ENCODE results near the gene TSSC4. TPM values are rescaled to one million over a fixed set of nuclear protein-coding genes. Genes with fewer than 3 reads are reported as not detected.

The TSSC4 gene
- total and polyA plus RNA-seq, 9 of the 15 experiments (the other 6 are each of a cell fraction or from before 2014, with no cell fraction given): 0.41 to 54.2 (median 11.0) TPM

DNA sequence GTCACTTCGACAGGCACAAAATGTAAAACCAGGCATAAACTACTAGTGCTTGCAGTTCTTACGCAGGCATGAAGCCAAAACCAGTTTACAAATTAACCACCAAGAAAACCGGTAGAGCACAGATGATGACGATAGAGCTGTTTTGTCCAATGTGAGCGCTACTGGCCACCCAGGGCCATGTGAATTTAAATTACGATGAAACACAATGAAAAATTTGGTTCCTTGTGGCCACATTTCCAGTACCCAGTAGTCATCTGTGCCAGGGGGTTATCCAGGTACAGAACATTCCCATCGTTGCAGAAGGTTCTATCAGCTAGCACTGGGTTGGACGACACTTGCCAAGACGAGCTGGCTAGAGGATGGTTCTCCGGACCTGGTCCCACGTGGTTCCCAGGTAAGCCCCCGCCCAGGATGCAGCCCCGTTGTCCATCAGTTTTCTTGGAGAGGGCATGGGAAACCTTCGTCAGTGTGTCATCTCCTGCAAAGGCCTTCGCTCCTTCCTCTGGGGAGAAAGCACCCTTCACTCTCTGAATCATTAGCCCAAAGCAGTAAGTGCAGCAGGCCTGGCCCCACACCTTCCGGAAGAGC is 24.5 kb upstream of the TSSC4 start:
- 63% methylated on average over 15 of the region's 16 CpGs for WGBS (ENCODE audit: insufficient coverage, low coverage, missing lambda C conversion rate)
- H3K9ac ChIP-seq (ENCODE audit: insufficient read depth in 1 of 2, low read depth in 2 of 2, low read length in 2 of 2): no peak overlapping the region

More for the DNA sequence above, 24.5 kb upstream of the TSSC4 start:
- ATAC-seq (no peak), DNase-seq (ENCODE audit: extremely low read depth in 1 of 4, low spot score in 3 of 4) (no peak), FAIRE-seq (no peak)
- TF ChIP-seq MAX (CRISPR knock-in tag; IDR thresholded peaks at IDR 0.05): no peak
- TF ChIP-seq ZNF124 (CRISPR knock-in tag; IDR thresholded peaks at IDR 0.05): no peak
- TF ChIP-seq TEAD1 (CRISPR knock-in tag; IDR thresholded peaks at IDR 0.05): no peak
- no peak for TF ChIP-seq NR2C1 (IDR thresholded peaks at IDR 0.05)
- TF ChIP-seq NR2C1 (tag; IDR thresholded peaks at IDR 0.05): no peak
- Histone ChIP-seq H3K27me3 (ENCODE audit: control insufficient read depth in 2 of 2, insufficient read depth in 2 of 2, low read length in 2 of 2) (no peaks in the 10 kb centered on the region; a peak in 1 of 5 replicates), H3K4me2 (ENCODE audit: insufficient read depth, low read length) (no peak overlapping the region; the same call in 1 of the 2 replicates), H3K4me3 (no peak overlapping the region), H4K20me1 (replicated peaks; ENCODE audit: control insufficient read depth, insufficient read depth, low read length) (peaks cover 26% of the 10 kb centered on the region), H3K36me3 (ENCODE audit: control insufficient read depth, insufficient read depth, low read length) (peaks cover 18% of the 10 kb centered on the region; the same call in 2 of the 3 replicates), H2AFZ (ENCODE audit: low read depth, low read length) (no peak overlapping the region), H3K27ac (ENCODE audit: extremely low read depth, low read depth, low read length) (no peak overlapping the region), H3K9me3 (replicated peaks; ENCODE audit: control insufficient read depth, insufficient read depth, low read depth, low read length) (no peaks in the 10 kb centered on the region), H3K79me2 (ENCODE audit: control insufficient read depth, insufficient read depth, low read length) (peaks cover 35% of the 10 kb centered on the region), H3K9me1 (ENCODE audit: control insufficient read depth, insufficient read depth, low read length) (peaks cover 9% of the 10 kb centered on the region), H3K4me1 (replicated peaks in 1 of 2; ENCODE audit: control insufficient read depth in 2 of 2, insufficient read depth in 2 of 2, low read length in 2 of 2) (peaks cover 15 to 47% of the 10 kb centered on the region in 2 experiments; a peak in 4 of 5 replicates)
- BruUV-seq (replicated peaks): no TSS peak
- intact Hi-C loops (cut with micrococcal nuclease) (no loop called here), in situ Hi-C loops (cut with MboI) (no loop called here)
- ChIA-PET POLR2A (interaction anchor here (0.7 to 1.4 kb wide), 4 partner anchors 13 to 46 kb away, joined by 3 read pairs; no protein-coding TSS in a partner anchor), CTCF (ENCODE audit: low intra/inter-chr PET ratio) (no interaction called here)

Measured in K562 (cell line).